MM.1S (cell line): ENCODE data around the gene OR2T3.
"Not testable (repeated sequence)": the region's sequence is repeated elsewhere in the genome, so short reads cannot be mapped to it uniquely, and the experiment has no call there.

Experiments
- EZH2 ChIP-seq: fragments of 300-600 bp; sonication (generic); optimal IDR thresholded peaks from 2 replicates; pipeline ENCODE3; 2017; ENCODE audit warnings: low read depth, mild to moderate bottlenecking, antibody characterized with exemption, low read length, mixed read lengths
- TF ChIP-seq, protein P1 (sequence below): fragments of 300-600 bp; sonication (generic); IDR thresholded peaks from 2 replicates; pipeline ENCODE4 v1.5.1; 2016; ENCODE audit warnings: antibody characterized with exemption, low read length, mixed read lengths

GRCh38 chr1:248473051-248473450 is at the start of gene OR2T3:
- TF ChIP-seq, protein P1, sequence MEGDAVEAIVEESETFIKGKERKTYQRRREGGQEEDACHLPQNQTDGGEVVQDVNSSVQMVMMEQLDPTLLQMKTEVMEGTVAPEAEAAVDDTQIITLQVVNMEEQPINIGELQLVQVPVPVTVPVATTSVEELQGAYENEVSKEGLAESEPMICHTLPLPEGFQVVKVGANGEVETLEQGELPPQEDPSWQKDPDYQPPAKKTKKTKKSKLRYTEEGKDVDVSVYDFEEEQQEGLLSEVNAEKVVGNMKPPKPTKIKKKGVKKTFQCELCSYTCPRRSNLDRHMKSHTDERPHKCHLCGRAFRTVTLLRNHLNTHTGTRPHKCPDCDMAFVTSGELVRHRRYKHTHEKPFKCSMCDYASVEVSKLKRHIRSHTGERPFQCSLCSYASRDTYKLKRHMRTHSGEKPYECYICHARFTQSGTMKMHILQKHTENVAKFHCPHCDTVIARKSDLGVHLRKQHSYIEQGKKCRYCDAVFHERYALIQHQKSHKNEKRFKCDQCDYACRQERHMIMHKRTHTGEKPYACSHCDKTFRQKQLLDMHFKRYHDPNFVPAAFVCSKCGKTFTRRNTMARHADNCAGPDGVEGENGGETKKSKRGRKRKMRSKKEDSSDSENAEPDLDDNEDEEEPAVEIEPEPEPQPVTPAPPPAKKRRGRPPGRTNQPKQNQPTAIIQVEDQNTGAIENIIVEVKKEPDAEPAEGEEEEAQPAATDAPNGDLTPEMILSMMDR: not testable (repeated sequence)
- not testable (repeated sequence) for TF ChIP-seq EZH2
